Loucy (cell line): ENCODE results near the gene RIPK3.

Experiments used
- CTCF ChIP-seq: fragments of 200-600 bp; sonication (generic); conservative IDR thresholded peaks from 2 replicates; pipeline ENCODE4 v1.5.1; 2014; ENCODE audit warnings: mild to moderate bottlenecking, antibody characterized with exemption, low read length
- EZH2phosphoT487 ChIP-seq: fragments of 200-600 bp; IDR thresholded peaks from 2 replicates; pipeline ENCODE4 v1.6.1; 2018; ENCODE audit warnings: antibody characterized with exemption, mild to moderate bottlenecking, moderate library complexity, borderline replicate concordance

- TF ChIP-seq EZH2phosphoT487: no peak
- TF ChIP-seq CTCF: no peak
Observed at GRCh38 chr14:24364841-24365240, 25.1 kb upstream of the RIPK3 start.
